ENCODE measurements around the gene CEP164.

DNA sequence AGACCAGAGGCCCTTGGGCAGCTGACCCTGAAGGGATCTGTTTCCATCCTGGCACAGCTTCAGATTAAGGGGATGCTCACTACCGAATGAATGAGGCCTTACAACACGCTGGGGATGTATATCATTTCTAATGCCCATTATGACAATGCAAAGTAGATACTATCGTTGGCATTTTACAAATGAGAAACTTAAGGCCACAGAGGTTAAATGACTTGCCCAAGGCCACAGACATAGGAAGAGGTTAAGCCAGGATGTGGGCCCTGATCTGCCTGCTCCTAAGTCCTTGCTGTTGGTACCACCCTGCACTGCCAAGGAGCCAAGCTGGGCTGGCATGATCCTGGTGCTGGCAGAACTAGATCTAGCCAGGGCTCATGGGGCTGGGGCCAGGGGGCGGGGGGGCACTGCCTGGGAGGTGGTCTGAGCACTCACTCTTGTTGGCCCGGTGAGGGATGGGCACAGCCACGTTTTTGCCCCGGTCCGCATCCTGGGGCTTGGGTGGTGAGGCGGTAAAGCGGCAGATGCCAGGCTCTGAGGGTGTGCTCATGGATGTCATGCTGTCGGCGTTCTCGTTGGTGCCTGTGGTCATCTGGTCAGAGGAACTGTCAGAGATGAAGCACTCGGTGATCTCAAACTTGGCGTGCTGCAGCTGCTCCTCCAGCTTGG, 102.8 kb downstream of the CEP164 start:
- TF ChIP-seq ZNF274 (IDR thresholded peaks at IDR 0.05; ENCODE audit: low read depth, low read length) (no peak), EZH2 (IDR thresholded peaks at IDR 0.05) (no peak), JUND (IDR thresholded peaks at IDR 0.05) (no peak), ZBTB33 (IDR thresholded peaks at IDR 0.05; ENCODE audit: extremely low read depth, insufficient replicate concordance, low read length) (no peak), EGR1 (IDR thresholded peaks at IDR 0.05; ENCODE audit: low read depth) (no peak), REST (IDR thresholded peaks at IDR 0.05; ENCODE audit: low read depth) (no peak), POLR2AphosphoS5 (IDR thresholded peaks at IDR 0.05; ENCODE audit: low read depth, low read length) (no peak)
- TF ChIP-seq, protein P1, sequence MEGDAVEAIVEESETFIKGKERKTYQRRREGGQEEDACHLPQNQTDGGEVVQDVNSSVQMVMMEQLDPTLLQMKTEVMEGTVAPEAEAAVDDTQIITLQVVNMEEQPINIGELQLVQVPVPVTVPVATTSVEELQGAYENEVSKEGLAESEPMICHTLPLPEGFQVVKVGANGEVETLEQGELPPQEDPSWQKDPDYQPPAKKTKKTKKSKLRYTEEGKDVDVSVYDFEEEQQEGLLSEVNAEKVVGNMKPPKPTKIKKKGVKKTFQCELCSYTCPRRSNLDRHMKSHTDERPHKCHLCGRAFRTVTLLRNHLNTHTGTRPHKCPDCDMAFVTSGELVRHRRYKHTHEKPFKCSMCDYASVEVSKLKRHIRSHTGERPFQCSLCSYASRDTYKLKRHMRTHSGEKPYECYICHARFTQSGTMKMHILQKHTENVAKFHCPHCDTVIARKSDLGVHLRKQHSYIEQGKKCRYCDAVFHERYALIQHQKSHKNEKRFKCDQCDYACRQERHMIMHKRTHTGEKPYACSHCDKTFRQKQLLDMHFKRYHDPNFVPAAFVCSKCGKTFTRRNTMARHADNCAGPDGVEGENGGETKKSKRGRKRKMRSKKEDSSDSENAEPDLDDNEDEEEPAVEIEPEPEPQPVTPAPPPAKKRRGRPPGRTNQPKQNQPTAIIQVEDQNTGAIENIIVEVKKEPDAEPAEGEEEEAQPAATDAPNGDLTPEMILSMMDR (IDR thresholded peaks at IDR 0.05 in 2 of 3, conservative IDR thresholded peaks at IDR 0.05 in 1 of 3; ENCODE audit: borderline replicate concordance in 1 of 3, insufficient read depth in 1 of 3, low read depth in 2 of 3, low read length in 2 of 3), result no peak
- TF ChIP-seq, protein P2, sequence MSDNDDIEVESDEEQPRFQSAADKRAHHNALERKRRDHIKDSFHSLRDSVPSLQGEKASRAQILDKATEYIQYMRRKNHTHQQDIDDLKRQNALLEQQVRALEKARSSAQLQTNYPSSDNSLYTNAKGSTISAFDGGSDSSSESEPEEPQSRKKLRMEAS (IDR thresholded peaks at IDR 0.05), result no peak
